KG1 (cell line): ENCODE data around the gene CHRND.

Experiments
- DNase-seq: peaks from one replicate; lab custom pipeline; 2025; lab: John Stamatoyannopoulos, UW

Gene CHRND

DNA sequence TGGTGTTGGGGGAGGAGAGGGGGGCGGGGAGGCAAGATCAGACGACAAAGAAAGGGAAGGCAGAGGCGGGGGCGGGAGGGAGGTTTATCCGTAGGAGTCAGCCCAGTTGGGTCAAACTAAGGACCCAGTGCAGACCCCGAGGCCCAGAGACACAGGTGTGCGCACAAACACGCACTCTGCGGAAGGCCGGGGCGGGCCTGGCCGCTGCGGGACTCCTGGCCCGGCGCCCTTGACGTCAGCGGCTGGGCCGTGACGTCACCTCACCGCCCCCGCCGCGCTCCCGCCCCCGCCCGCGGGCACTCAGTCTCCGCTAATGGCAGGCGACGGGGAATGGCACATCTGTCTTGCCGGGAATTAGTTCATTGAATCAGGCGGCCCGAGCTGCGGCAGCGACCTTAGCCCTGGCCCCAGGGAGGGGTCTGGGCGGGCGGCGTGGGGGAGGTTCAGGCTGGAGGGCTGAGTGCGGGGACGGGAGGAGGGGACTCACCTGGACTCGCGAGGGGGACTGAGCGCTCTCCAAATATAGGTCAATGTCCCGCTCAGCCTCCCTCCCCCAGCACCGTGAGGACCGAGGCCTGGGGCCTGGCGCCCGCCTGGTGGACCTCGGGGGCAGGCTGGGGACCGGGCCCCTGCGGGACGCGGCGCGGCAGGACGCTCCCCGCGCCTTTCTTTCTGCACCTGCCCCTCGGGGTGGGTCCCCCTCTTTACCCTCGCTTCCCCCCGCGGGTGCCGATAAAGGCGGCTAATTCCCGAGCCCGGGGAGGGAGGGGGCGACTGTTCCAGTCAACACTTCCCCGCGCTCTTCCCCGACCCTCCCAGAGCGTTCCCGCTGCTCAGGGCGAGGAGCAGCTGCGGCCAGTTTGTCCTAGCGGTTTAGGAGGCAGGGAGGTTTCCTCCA, 22.8 kb upstream of the CHRND start:
- DNase-seq: no peak

DNA sequence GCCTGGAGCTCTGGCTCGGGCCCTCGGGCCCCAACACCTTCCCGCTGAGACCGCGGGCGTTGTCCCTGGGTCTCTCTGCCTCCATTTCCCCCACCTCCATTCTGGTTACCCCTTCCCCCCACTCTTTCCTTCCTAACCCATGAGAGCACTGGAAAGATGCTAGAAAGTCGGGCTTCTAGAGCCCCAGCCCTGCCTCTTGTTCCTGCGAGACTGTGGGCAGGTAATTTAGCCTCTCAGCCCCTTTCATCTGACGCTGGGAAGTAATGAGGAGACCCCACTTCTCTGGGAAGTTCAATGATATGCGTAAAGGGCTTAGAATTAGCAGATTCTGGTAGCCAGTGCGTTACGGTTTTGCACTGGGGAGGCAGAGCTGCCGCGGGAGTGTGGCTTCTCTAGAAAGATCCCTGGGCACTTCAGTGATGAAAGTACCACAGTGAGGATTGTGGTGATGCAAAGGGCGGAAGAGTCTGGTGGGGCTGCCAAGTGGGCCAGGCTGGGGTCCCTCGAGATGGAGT, 22.1 kb upstream of the CHRND start:
- no peak for DNase-seq

DNA sequence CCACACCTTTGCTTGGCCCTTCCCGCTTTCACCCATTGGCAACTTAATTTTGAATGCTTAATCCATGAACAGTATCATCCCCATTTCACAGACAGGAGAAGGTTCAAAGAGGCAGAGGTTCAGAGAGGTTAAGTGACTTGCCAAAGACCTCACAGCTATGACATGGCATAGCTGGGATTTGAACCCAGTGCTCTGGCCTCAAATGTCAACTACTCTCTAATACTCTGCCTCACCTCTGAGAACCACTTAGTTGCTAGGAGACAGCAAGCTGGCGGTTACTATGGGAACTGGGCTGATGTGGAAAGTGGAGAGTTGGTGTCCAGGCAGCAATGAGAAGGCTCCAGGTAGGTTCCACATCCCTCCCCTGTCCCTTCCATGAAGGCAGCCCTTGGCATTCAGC, 21.5 kb upstream of the CHRND start:
- DNase-seq: no peak

DNA sequence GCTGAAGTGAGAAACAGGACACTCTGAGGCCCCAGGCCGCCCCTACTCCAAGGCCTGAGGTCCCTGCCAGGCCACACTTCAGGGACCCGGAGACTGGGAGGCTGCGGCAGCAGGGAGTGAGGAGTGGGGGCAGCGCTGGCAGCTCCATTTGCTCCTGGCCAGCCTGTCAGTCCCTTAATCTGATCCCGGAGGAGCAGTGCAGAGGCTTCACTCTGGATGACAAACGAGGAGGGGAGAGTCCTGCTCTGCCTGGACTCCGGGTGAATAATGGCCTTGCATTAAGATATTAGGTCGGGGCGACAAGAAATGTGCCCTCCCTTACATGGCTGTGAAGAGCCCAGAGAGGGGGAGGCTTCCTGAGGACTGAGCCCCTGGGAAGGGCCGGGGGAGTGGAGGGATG, 20.1 kb upstream of the CHRND start:
- no peak for DNase-seq

DNA sequence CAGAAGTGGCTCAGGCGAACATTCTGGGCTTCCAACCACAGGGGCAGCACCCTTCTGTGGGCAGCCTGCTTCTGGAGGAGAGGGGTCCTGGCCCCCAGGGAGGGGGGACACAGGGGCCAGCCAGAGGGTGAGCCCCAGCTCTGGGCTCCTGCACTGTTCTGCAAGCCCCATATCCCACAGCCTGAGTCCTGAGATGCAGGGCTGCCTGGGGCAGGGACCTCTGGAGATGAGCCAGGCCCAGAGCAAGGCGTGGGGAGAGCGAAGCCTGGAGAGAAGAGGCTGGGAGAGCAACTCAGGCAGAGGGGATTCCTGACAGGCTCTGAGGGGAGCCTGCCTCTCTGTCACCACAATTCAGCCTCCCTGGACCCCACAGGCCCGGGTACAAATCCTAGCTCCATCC, 19.3 kb upstream of the CHRND start:
- DNase-seq: no peak

DNA sequence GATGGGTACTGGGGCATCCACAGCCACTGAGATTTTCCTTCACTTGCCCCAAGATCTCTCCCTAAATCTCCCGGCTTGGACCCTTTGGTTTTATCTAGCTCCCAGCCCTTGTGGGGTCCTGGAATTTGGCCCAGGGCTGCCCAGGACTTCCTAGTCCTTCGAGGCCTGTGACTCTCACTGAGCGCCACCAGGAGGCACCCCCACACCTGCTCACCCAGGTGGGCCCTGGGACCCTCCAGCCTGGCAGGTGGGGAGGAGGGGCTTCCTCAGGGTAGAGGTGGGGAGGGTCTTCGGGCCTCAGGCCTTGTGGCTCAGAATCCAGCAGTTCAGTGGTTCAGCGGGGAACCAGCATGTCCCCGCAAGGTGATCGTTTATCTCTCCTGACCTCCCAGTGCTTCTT, 17.7 kb upstream of the CHRND start:
- DNase-seq: no peak

DNA sequence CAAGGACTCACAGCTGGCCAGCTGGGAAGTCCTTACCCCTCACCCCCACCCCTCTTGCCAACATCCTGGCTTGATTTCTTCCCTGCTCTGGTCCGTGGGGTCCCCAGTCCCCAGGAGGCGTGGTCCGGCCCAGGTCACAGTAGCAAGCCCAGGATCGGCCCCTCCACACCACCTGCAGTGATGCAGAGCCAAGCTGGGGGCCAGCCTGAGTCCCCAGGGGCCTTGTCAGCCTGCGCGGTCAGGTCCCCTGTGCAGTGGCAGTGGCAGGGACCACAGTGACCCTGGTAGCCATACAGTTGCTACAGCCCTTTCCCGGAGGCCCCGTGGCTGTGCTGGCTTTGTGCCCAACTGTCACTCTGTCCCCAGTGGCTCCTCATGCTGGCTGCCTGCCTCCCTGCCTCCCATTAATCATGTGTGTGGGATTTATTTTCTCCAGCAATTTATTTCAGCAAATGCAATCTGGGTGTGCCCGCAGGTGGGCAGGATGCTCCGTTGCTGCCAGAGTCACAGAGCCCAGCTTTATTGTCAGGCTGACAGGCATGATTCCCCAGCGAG, 14.5 kb upstream of the CHRND start:
- no peak for DNase-seq

DNA sequence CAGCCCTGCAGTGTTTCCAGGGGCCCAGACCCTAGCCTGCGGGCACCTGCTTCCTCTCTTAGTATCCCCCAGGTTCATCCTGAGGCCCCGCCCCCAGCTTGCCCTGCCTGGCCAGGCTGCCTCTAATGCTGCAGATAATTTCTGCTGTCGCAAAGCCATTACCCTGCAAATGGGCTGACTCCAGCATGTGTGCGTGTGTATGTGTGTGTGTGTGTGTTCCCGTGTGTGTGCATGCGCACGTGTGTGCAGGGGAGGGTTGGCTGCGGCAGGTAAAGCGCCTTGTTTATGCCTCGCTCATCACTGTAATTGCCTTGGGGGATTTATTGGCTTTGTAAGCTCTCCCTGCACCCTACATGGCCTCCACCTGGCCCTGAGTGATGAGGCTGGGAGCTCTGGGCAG, 13.4 kb upstream of the CHRND start:
- no peak for DNase-seq

DNA sequence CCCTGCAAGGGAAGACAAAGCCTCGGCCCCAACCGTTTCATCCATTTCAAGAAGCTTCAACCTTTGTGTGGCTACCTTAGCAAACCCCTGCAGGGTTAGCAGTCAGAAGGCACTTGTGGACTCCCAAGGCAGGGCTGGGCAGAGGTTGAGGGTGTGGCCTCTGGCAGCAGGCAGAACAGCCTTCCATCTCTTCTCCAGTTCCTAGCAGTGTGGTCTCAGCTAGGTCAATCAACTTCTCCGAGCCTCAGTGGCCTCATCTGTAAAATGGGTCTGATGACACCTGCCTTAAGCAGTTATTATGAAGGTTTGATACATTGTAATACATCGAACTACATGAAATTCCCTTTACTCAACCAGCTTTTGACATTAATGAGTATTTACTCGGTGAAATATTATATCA, 12.6 kb upstream of the CHRND start:
- no peak for DNase-seq

DNA sequence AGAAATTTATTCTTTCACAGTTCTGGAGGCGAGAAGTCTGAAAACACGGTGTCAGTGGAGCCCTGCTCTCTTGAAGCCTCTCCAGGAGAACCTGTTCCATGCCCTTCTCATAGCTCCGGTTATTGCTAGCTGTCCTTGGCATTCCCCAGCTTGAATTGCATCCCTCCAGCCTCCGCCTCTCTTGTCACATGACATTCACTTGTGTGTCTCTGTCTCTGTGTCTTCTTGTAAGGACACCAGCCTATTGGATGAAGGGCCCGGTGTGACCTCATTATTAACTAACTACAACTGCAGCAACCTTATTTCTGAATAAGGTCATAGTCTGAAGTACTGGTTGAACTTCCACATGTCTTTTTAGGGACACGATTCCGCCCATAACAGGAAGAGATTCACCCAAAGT, 10.3 kb upstream of the CHRND start:
- DNase-seq: no peak

DNA sequence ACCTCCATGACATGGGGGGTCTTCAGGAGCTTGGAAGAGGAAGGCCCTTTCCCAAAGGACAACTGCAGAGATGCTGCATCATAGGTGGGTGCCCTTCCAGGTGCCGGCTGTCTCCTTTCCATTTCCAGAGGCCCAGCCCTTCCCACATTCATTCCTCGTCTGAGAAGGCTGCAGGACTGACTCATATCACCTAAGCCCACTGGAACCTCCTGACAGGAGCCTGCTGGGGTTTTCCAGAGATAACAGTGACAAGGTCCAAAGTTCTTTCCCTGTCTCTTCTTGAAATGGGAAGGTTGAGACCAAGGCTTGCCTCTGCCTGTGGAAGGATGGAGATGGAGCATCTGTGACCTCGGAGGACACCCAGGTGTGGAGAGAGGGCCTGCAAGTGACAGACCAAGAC, 9.4 kb upstream of the CHRND start:
- DNase-seq: no peak

DNA sequence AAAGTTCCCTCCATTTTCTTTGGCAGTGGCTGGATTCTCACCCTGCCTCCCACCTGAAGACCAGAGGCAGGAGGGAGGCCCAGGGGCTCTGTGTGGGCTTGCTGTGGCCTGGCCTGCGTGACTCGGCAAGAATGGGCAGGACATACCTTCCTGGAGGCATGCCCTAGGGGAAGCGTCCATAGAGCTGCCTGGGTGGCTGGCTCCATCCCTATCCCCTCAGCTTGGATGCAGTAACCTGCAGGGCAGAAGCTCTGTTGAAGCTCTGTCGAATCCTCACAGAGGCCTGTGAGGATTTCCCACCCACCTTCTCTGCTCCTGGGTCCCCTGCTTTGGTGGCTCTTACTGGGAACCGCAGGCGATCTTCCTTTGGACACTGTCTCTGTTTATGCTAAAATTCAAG, 7.1 kb upstream of the CHRND start:
- no peak for DNase-seq

DNA sequence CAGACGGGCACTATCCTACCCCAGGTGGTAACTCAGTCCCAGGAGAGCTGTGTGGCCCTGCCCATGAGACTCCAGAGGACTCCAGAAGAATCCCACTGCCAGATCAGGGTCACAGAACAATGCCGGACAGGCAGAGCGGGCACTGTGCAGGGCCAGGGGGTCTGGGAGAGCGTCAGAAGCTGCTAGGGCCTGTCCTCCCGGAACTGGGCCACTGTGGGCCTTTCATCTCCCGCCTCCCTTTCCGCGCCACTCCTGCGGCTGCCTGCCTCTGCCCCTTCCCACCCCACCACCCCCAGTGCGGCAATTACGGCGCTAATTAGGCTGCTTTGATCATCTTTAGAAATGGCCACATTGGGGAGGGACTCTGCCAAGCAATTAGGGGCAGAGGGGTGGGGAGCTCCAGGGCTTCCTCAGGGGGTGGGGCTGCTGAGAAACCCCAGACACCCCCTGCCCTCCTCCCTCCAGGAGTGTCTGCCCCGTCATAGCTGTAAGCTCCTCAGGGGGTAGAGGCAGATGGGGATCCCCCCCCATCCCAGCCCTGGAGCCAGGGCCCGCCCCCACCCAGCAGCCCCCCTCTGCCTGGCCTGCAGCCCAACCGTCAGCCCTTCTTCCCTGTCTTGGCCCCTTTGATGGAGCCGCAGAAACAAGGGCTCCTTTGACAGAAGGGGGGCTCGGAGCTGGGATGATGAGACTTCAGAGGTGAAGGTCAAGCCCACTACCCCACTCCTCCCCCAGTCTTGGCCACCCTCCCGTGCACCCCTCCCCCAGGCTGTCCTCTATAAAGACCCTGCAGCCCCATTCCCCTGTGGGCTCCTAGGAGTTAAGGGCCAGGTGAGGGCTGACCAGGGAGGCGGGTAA, 6.2 kb upstream of the CHRND start, which contains the start of gene PRSS56:
Gene PRSS56 (plus strand): TSS at position 808 of the 858 bp plus-strand sequence. CDS start 211 bp downstream, outside the sequence.
- no peak for DNase-seq

DNA sequence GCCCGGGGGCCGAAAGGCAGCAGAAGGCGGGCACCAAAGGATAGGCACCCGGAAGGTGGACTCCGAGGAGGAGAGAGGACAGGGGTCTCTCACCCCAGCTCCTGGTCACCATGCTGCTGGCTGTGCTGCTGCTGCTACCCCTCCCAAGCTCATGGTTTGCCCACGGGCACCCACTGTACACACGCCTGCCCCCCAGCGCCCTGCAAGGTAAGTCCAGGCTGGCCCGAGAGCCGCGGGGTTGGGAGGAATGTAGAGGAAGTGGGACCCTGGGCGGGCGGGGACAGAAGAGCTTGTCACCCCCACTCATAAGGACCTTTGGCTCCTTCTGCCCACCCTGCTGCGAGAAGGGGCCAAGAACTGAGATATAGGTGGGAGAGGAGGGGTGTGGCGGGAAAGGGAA, 5.5 kb upstream of the CHRND start:
- no peak for DNase-seq

DNA sequence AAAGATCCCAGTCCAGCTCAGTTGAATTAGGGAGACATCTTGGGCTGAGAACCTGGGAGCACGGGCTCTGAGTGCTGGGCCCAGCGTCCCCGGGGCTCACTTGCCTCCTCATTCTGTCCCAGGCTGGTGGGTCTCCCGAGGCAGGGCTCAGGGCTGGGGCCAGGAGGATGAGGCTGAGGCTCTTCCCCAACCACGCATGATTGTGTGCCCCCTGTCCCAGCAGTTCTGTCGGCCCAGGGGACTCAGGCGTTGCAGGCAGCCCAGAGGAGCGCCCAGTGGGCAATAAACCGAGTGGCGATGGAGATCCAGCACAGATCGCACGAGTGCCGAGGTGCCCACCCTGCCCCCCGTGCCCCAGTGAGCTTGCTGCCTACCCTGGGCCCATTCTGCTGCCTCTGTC, 4.9 kb upstream of the CHRND start:
- no peak for DNase-seq

DNA sequence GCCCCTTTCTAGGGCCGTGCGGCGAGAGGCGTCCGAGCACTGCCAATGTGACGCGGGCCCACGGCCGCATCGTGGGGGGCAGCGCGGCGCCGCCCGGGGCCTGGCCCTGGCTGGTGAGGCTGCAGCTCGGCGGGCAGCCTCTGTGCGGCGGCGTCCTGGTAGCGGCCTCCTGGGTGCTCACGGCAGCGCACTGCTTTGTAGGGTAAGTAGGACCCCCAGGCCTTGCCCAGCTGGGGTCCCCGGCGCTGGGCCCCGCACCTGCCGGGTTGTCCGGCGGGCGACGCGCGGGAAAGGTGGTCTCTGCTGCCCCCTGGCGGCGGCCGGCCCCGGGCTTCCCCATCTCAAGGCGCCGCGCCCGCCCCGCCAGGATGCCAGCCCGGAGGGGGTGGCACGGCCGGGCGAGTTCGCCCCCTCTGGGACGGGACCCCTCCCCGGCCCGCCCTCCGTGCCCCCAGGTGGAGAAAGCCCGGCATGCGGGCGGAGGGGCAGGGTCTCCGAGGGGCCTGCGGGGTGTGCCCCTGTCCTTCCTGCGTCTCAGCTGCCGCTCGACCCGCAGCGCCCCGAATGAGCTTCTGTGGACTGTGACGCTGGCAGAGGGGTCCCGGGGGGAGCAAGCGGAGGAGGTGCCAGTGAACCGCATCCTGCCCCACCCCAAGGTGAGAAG, 3.9 kb upstream of the CHRND start:
- DNase-seq: no peak

DNA sequence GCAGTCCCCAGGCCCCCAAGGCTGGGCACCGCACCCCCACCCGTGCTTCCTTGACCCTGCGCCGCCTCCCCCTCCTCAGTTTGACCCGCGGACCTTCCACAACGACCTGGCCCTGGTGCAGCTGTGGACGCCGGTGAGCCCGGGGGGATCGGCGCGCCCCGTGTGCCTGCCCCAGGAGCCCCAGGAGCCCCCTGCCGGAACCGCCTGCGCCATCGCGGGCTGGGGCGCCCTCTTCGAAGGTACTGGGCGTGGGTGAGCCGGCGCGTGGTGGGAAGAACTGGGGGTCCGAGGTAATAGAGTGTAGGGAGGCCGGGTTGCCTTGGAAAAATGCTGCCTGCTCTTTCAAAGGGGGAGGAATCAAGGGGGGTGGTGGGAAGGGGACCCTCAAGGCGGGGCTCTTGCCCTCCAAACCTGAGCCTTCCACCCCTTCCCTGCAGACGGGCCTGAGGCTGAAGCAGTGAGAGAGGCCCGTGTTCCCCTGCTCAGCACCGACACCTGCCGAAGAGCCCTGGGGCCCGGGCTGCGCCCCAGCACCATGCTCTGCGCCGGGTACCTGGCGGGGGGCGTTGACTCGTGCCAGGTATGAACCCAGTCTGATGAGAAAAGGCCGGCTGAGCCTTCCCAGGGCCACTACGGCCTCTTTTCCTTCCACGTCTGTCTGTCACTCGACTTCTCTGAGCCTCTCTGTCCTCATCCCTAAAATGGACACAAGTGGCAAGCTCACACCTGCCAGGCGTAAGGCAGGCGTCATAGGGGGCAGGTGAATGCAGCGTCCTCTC, 3.1 kb upstream of the CHRND start:
- no peak for DNase-seq

DNA sequence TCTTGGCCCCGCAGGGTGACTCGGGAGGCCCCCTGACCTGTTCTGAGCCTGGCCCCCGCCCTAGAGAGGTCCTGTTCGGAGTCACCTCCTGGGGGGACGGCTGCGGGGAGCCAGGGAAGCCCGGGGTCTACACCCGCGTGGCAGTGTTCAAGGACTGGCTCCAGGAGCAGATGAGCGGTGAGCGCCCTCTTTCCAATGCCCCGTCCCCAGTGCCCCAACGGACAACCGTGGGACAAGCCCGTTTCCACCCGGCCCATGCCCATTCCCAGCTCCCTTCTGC, 2.6 kb upstream of the CHRND start:
- DNase-seq: no peak

DNA sequence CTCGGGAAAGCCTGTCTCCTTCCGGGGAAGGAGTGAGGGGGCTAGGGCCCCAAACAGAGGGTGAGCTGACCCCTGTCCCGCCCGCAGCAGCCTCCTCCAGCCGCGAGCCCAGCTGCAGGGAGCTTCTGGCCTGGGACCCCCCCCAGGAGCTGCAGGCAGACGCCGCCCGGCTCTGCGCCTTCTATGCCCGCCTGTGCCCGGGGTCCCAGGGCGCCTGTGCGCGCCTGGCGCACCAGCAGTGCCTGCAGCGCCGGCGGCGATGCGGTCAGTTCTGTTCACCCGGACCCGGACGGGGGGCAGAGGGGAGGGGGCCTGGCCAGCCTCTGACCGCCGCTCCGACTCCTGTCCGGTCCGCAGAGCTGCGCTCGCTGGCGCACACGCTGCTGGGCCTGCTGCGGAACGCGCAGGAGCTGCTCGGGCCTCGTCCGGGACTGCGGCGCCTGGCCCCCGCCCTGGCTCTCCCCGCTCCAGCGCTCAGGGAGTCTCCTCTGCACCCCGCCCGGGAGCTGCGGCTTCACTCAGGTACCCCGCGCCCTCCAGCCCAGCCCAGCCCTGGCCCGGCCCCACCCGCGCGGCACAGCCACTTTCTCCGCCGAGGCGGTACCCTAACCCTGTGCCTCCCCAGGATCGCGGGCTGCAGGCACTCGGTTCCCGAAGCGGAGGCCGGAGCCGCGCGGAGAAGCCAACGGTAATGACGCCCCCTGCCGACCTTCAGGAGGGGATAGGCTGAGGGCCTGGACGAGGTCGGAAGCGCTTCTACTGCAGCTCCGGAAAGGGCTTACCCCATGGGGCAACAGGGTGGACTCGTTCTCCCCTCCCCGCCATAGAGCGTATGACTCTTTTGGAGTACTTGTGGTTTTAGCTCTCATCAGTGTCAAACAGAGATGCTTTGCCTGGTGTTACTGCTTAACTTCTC, 2.0 kb upstream of the CHRND start:
- peak; percentile 39 for DNase-seq

DNA sequence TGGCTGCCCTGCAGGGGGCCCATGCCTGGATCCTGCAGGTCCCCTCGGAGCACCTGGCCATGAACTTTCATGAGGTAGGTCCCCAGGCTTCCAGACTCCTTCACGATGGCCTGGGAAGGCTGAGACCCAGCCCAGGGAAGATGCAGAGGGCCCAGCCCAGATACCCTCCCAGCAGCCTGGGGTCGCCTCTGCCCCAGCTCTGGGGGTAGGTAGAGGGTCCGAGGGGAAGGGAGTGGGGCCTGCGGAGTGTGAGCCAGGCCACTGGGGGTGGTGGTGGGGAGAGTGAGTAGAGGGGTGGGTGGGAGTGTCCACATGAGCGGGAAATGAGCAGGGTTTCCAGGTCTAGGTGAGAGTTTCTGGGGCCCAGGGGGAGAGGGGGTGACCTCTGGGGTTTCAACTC, 1.2 kb upstream of the CHRND start:
- DNase-seq: no peak
